H9 (cell line): ENCODE measurements around the gene FAM200A. TPM values are rescaled to one million over a fixed set of nuclear protein-coding genes. Genes with fewer than 3 reads are reported as not detected.
A peak's percentile ranks its signal among the peaks of the same experiment; 100 is the strongest.
"Not testable (repeated sequence)": the region's sequence is repeated elsewhere in the genome, so short reads cannot be mapped to it uniquely, and the experiment has no call there.

ENCODE experiments used
- DNase-seq: peaks from one replicate; pipeline ENCODE4 v3.0.0-alpha.2; 2017
- H2AFZ ChIP-seq: one replicate; pipeline ENCODE4 v1.6.1; 2013; ENCODE audit warnings: mild to moderate bottlenecking, low read length, control low read depth, moderate library complexity
- H2AK5ac ChIP-seq: 2 replicates; pipeline ENCODE4 v1.6.1; 2013; ENCODE audit warnings: low read length, control low read depth, mixed read lengths; ENCODE audit not compliant: insufficient read length
- H2BK120ac ChIP-seq: one replicate; pipeline ENCODE4 v1.6.1; 2013; ENCODE audit warnings: low read depth, mild to moderate bottlenecking, low read length, control low read depth, inconsistent platforms; ENCODE audit not compliant: poor library complexity, severe bottlenecking
- H2BK12ac ChIP-seq: 2 replicates; pipeline ENCODE4 v1.6.1; 2013; ENCODE audit warnings: low read length, control low read depth, mixed read lengths, low read depth; ENCODE audit not compliant: insufficient read length
- H2BK15ac ChIP-seq: 2 replicates; pipeline ENCODE4 v1.6.1; 2013; ENCODE audit warnings: low read depth, low read length, control low read depth
- H2BK20ac ChIP-seq: one replicate; pipeline ENCODE4 v1.6.1; 2013; ENCODE audit warnings: low read depth, mild to moderate bottlenecking, low read length, control low read depth, inconsistent platforms; ENCODE audit not compliant: poor library complexity, severe bottlenecking
- H2BK5ac ChIP-seq: 2 replicates; pipeline ENCODE4 v1.6.1; 2013; ENCODE audit warnings: low read length, control low read depth, mixed read lengths; ENCODE audit not compliant: insufficient read length
- H3K14ac ChIP-seq: 2 replicates; pipeline ENCODE4 v1.6.1; 2013; ENCODE audit warnings: low read length, control low read depth; ENCODE audit not compliant: insufficient read depth
- H3K18ac ChIP-seq: 2 replicates; pipeline ENCODE4 v1.6.1; 2013; ENCODE audit warnings: low read depth, mild to moderate bottlenecking, mixed read lengths, low read length, control low read depth; ENCODE audit not compliant: insufficient read length
- H3K23ac ChIP-seq: 2 replicates; pipeline ENCODE4 v1.6.1; 2013; ENCODE audit warnings: low read length, control low read depth, mixed read lengths, low read depth; ENCODE audit not compliant: insufficient read length
- H3K23me2 ChIP-seq: 2 replicates; pipeline ENCODE4 v1.6.1; 2013; ENCODE audit warnings: low read depth, mild to moderate bottlenecking, mixed read lengths, low read length, control low read depth; ENCODE audit not compliant: insufficient read length, poor library complexity, severe bottlenecking
- H3K27ac ChIP-seq: 2 replicates; pipeline ENCODE4 v1.5.1; 2013; ENCODE audit warnings: low read length, control low read depth, mixed read lengths, low read depth; ENCODE audit not compliant: insufficient read length
- H3K27me3 ChIP-seq: 2 replicates; pipeline ENCODE4 v1.6.1; 2013; ENCODE audit warnings: low read length, control low read depth, inconsistent platforms; ENCODE audit not compliant: insufficient read depth
- H3K4ac ChIP-seq: 2 replicates; pipeline ENCODE4 v1.6.1; 2013; ENCODE audit warnings: low read depth, mild to moderate bottlenecking, control low read depth, inconsistent platforms, low read length, moderate library complexity
- H3K4me1 ChIP-seq: 2 replicates; pipeline ENCODE4 v1.6.1; 2013; ENCODE audit warnings: low read length, control low read depth, inconsistent platforms; ENCODE audit not compliant: insufficient read depth
- H3K4me2 ChIP-seq: 2 replicates; pipeline ENCODE4 v1.6.1; 2013; ENCODE audit warnings: low read length, control low read depth, mixed read lengths; ENCODE audit not compliant: insufficient read length, insufficient read depth
- H3K56ac ChIP-seq: 2 replicates; pipeline ENCODE4 v1.6.1; 2013; ENCODE audit warnings: low read depth, mild to moderate bottlenecking, mixed read lengths, low read length, control low read depth; ENCODE audit not compliant: insufficient read length
- H3K79me1 ChIP-seq: 2 replicates; pipeline ENCODE4 v1.6.1; 2013; ENCODE audit warnings: low read depth, mild to moderate bottlenecking, moderate library complexity, low read length, control low read depth, inconsistent platforms; ENCODE audit not compliant: insufficient read depth, poor library complexity, severe bottlenecking
- H3K79me2 ChIP-seq: 2 replicates; pipeline ENCODE4 v1.6.1; 2013; ENCODE audit warnings: low read length, control low read depth, inconsistent platforms; ENCODE audit not compliant: insufficient read depth
- H3K9ac ChIP-seq: 2 replicates; pipeline ENCODE4 v1.6.1; 2013; ENCODE audit warnings: low read length, control low read depth, mixed read lengths; ENCODE audit not compliant: insufficient read length; ENCODE audit errors: extremely low read depth
- H3K9me3 ChIP-seq: one replicate; pipeline ENCODE4 v1.6.1; 2013; ENCODE audit warnings: low read depth, low read length, inconsistent platforms; ENCODE audit not compliant: control insufficient read depth
- H3T11ph ChIP-seq: one replicate; pipeline ENCODE4 v1.6.1; 2013; ENCODE audit warnings: mild to moderate bottlenecking, low read length, control low read depth, inconsistent platforms
- H4K20me1 ChIP-seq: one replicate; pipeline ENCODE4 v1.6.1; 2013; ENCODE audit not compliant: control insufficient read depth, insufficient read length, insufficient read depth
- H4K5ac ChIP-seq: 2 replicates; pipeline ENCODE4 v1.6.1; 2013; ENCODE audit warnings: low read depth, mild to moderate bottlenecking, mixed read lengths, low read length, control low read depth; ENCODE audit not compliant: insufficient read length
- H4K8ac ChIP-seq: replicated peaks from 2 replicates; pipeline ENCODE4 v1.6.1; 2013; ENCODE audit warnings: low read length, control low read depth, mixed read lengths, low read depth; ENCODE audit not compliant: insufficient read length
- H4K91ac ChIP-seq: 2 replicates; pipeline ENCODE4 v1.6.1; 2013; ENCODE audit warnings: low read depth, mild to moderate bottlenecking, moderate library complexity, mixed read lengths, low read length, control low read depth; ENCODE audit not compliant: insufficient read length
- H3K27ac Mint-ChIP-seq, 3 experiments: 2 replicates in 2 of 3; 3 replicates in 1 of 3; pipeline ENCODE4 v1.8.0; 2020 to 2021; ENCODE audit warnings: mixed read lengths in 3 of 3, mild to moderate bottlenecking in 1 of 3, moderate library complexity in 1 of 3
- H3K27me3 Mint-ChIP-seq: 2 replicates; pipeline ENCODE4 v1.8.0; 2021; ENCODE audit warnings: low read depth, mild to moderate bottlenecking, moderate library complexity, mixed read lengths
- H3K36me3 Mint-ChIP-seq, 3 experiments: 2 replicates in 2 of 3; 3 replicates in 1 of 3; pipeline ENCODE4 v1.8.0; 2020 to 2021; ENCODE audit warnings: low read depth in 3 of 3, mixed read lengths in 3 of 3; ENCODE audit not compliant: insufficient read depth in 1 of 3
- H3K4me1 Mint-ChIP-seq, 2 experiments: 2 replicates each; pipeline ENCODE4 v1.8.0; 2020; ENCODE audit warnings: mixed read lengths in 2 of 2
- H3K4me3 Mint-ChIP-seq, 2 experiments: 2 replicates in 1 of 2; 3 replicates in 1 of 2; pipeline ENCODE4 v1.8.0; 2020 to 2021; ENCODE audit warnings: mild to moderate bottlenecking in 2 of 2, mixed read lengths in 2 of 2, moderate library complexity in 1 of 2
- H3K9me3 Mint-ChIP-seq, 2 experiments: 2 replicates in 1 of 2; 3 replicates in 1 of 2; pipeline ENCODE4 v1.8.0; 2020; ENCODE audit warnings: mild to moderate bottlenecking in 2 of 2, mixed read lengths in 2 of 2, moderate library complexity in 1 of 2
- WGBS: extraction: QIAGEN DNeasy Blood & Tissue Kit; methylation state at CpG from one replicate; pipeline ENCODE4 v1.1.7; 2013; ENCODE audit warnings: missing lambda C conversion rate, low lambda C conversion rate, mixed read lengths; ENCODE audit not compliant: insufficient read length; ENCODE audit errors: extremely low coverage; 5-methylcytosine and 5-hydroxymethylcytosine counted together
- total RNA-seq: library from RNA; stranded (reverse); gene quantifications from 2 replicates; pipeline ENCODE4 v1.2.1, GENCODE V29; 2021
- TF ChIP-seq, protein P1 (sequence below): fragments of 200-600 bp; sonication (generic); conservative IDR thresholded peaks from 3 replicates; pipeline ENCODE4 v1.8.0; 2021; ENCODE audit warnings: antibody characterized with exemption, mild to moderate bottlenecking

The FAM200A gene
- total RNA-seq, 1 experiment from 2014 or later: 7.8 TPM

DNA sequence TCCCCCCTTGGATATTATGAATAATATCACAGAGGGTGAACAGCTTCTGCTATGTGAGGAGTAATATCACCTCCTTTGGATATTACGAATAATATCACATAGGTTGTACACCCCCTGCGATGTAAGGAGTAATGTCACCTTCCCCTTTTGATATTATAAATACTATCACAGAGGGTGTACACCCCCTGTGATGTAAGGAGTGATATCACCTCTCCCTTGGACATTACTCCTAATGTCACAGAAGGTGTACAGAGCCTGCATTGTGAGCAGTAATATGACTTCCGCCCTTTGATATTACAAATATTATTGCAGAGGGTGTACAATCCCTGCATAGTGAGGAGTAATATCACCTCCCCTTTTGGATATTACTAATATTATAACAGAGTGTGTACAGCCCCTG lies 37.0 kb upstream of the FAM200A start:
- Mint-ChIP-seq H3K9me3 (no peaks in the 10 kb centered on the region; a peak in 1 of 5 replicates), H3K4me1 (no peaks in the 10 kb centered on the region), H3K27ac (no peak overlapping the region), H3K4me3 (no peak overlapping the region), H3K27me3 (no peaks in the 10 kb centered on the region; the same call in 1 of the 2 replicates), H3K36me3 (no peaks in the 10 kb centered on the region)
- no peak overlapping the region for H2BK12ac ChIP-seq
- H3K9me3 ChIP-seq: no peaks in the 10 kb centered on the region
- H3K79me1 ChIP-seq: no peaks in the 10 kb centered on the region
- WGBS: no CpG with 5 or more reads among the region's 3 CpGs
- no peaks in the 10 kb centered on the region for H4K20me1 ChIP-seq
- no peak overlapping the region for H3T11ph ChIP-seq
- TF ChIP-seq, protein P1, sequence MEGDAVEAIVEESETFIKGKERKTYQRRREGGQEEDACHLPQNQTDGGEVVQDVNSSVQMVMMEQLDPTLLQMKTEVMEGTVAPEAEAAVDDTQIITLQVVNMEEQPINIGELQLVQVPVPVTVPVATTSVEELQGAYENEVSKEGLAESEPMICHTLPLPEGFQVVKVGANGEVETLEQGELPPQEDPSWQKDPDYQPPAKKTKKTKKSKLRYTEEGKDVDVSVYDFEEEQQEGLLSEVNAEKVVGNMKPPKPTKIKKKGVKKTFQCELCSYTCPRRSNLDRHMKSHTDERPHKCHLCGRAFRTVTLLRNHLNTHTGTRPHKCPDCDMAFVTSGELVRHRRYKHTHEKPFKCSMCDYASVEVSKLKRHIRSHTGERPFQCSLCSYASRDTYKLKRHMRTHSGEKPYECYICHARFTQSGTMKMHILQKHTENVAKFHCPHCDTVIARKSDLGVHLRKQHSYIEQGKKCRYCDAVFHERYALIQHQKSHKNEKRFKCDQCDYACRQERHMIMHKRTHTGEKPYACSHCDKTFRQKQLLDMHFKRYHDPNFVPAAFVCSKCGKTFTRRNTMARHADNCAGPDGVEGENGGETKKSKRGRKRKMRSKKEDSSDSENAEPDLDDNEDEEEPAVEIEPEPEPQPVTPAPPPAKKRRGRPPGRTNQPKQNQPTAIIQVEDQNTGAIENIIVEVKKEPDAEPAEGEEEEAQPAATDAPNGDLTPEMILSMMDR: no peak
- H2AK5ac ChIP-seq: no peak overlapping the region
- H2BK120ac ChIP-seq: no peak overlapping the region
- no peak overlapping the region for H4K8ac ChIP-seq
- DNase-seq: no peak
- no peaks in the 10 kb centered on the region for H3K79me2 ChIP-seq
- no peak overlapping the region for H3K9ac ChIP-seq
- H4K5ac ChIP-seq: no peak overlapping the region
- no peak overlapping the region for H2BK5ac ChIP-seq
- H2BK20ac ChIP-seq: no peak overlapping the region
- no peak overlapping the region for H3K18ac ChIP-seq
- H3K14ac ChIP-seq: no peak overlapping the region
- H3K27ac ChIP-seq: no peak overlapping the region
- no peaks in the 10 kb centered on the region for H3K23me2 ChIP-seq
- no peak overlapping the region for H3K56ac ChIP-seq
- no peak overlapping the region for H3K4ac ChIP-seq
- no peaks in the 10 kb centered on the region for H3K4me1 ChIP-seq
- no peak overlapping the region for H3K4me2 ChIP-seq
- no peak overlapping the region for H4K91ac ChIP-seq
- no peaks in the 10 kb centered on the region for H3K27me3 ChIP-seq
- no peak overlapping the region for H2AFZ ChIP-seq
- no peak overlapping the region for H3K23ac ChIP-seq
- H2BK15ac ChIP-seq: no peak overlapping the region

DNA sequence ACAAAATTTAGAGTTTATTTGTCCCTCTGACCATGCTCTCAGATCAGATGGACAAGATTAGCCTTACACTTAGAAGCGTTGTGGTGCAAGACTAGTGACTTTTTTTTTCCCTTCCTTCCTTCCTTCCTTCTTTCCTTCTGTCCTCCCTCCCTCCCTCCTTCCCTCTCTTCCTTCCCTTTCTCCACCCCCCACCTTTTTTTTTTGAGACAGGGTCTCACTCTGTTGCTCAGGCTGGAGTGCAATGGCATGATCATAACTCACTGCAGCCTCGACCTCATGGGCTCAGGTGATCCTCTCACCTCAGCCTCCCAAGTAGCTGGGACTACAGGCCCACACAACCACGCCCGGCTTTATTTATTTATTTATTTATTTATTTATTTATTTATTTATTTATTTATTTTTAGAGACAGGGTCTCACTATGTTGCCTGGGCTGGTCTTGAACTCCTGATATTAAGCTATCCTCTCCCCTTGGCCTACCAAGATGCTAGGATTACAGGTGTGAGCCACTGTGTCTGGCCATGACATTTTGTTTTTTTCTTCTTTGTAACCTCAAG lies 28.9 kb upstream of the FAM200A start:
- H3K27me3 ChIP-seq, H3K18ac ChIP-seq, H3K79me1 ChIP-seq, H3K23ac ChIP-seq, H4K5ac ChIP-seq, H3K9me3 Mint-ChIP-seq, H2BK12ac ChIP-seq, H2BK5ac ChIP-seq, H3K56ac ChIP-seq, H3K4ac ChIP-seq, H2AK5ac ChIP-seq, H2BK20ac ChIP-seq, H3K9me3 ChIP-seq, DNase-seq, H3K27me3 Mint-ChIP-seq, H3K14ac ChIP-seq, H2AFZ ChIP-seq, H4K8ac ChIP-seq, H4K91ac ChIP-seq, H3K4me1 ChIP-seq, H2BK15ac ChIP-seq, H3K36me3 Mint-ChIP-seq, H3T11ph ChIP-seq, H4K20me1 ChIP-seq, H2BK120ac ChIP-seq, H3K79me2 ChIP-seq: not testable (repeated sequence)
- peak overlapping the region; percentile 84 for H3K4me2 ChIP-seq
- no CpG with 5 or more reads among the region's 4 CpGs for WGBS
- Mint-ChIP-seq H3K27ac (peak overlapping the region; percentile 22 to 98 (median 98); a peak in 5 of 7 replicates), H3K4me3 (peak overlapping the region; percentile 83 to 88), H3K4me1 (peaks cover 21 to 27% of the 10 kb centered on the region in 2 experiments)
- peak overlapping the region; percentile 26 for H3K27ac ChIP-seq
- H3K23me2 ChIP-seq: peaks cover 10% of the 10 kb centered on the region
- peak overlapping the region; percentile 40 for H3K9ac ChIP-seq
